A549 (cell line): Measurements from ENCODE around the gene CMIP. TPM values are rescaled to one million over a fixed set of nuclear protein-coding genes. Genes with fewer than 3 reads are reported as not detected.
A peak's percentile ranks its signal among the peaks of the same experiment; 100 is the strongest.

Source experiments
- ATAC-seq, 2 experiments: fragments of 200-7000 bp in 1 of 2; fragments of >200 bp in 1 of 2; cut with Nextera tagmentation in 1 of 2; cut with Tn5 transposase in 1 of 2; 3 replicates each; pipeline versions ENCODE4 v1.8.0 to v1.9.1; 2018 to 2020; ENCODE audit warnings: mild to moderate bottlenecking in 1 of 2, moderate library complexity in 1 of 2
- CTCF ChIA-PET: fragments of 300-600 bp; sonication (Branson Sonifier 250); formaldehyde crosslinking; extraction: SDS; loops from one replicate; lab custom pipeline; 2021; ENCODE audit warnings: antibody characterized with exemption, inconsistent platforms; lab: Yijun Ruan, JAX
- POLR2A ChIA-PET: fragments of 350-600 bp; formaldehyde crosslinking; extraction: SDS; loops from one replicate; lab custom pipeline; 2021; ENCODE audit warnings: antibody characterized with exemption, inconsistent platforms; lab: Yijun Ruan, JAX
- DNase-seq, 2 experiments: peaks; one replicate each; pipeline versions ENCODE4 v3.0.0 to v3.0.0-alpha.2; 2011 to 2016; ENCODE audit warnings: low read depth in 1 of 2, low spot score in 1 of 2
- FAIRE-seq: peaks from 2 replicates; lab custom pipeline; 2011; peaks lifted over from hg19 to GRCh38; lab: Jason Lieb, UNC
- H3K27ac ChIP-seq, 2 experiments: fragments of >200 bp; sonication (Bioruptor Twin); formaldehyde crosslinking; 3 replicates each; pipeline ENCODE4 v1.5.1; 2016 to 2017
- H3K4me1 ChIP-seq: fragments of >200 bp; sonication (Bioruptor Twin); formaldehyde crosslinking; 3 replicates; pipeline ENCODE4 v1.6.1; 2016
- H3K4me2 ChIP-seq: fragments of >200 bp; sonication (Bioruptor Twin); formaldehyde crosslinking; 3 replicates; pipeline ENCODE4 v1.6.1; 2016
- H3K4me3 ChIP-seq: fragments of >200 bp; sonication (Bioruptor Twin); formaldehyde crosslinking; 3 replicates; pipeline ENCODE4 v1.5.1; 2016
- H3K9me3 ChIP-seq: fragments of >200 bp; sonication (Bioruptor Twin); formaldehyde crosslinking; 3 replicates; pipeline ENCODE4 v1.6.1; 2016
- ATOH8 ChIP-seq: fragments of 250-450 bp; sonication (Bioruptor Pico); IDR thresholded peaks from 2 replicates; pipeline ENCODE4 v1.5.0; 2020; ENCODE audit warnings: low read depth, mild to moderate bottlenecking, moderate library complexity
- CTCF ChIP-seq: fragments of >200 bp; sonication (Bioruptor Twin); formaldehyde crosslinking; IDR thresholded peaks from 3 replicates; pipeline ENCODE4 v1.5.1; 2016
- EHF ChIP-seq: fragments of 250-450 bp; sonication (Bioruptor Pico); IDR thresholded peaks from 2 replicates; pipeline ENCODE4 v1.5.0; 2020; ENCODE audit warnings: mild to moderate bottlenecking
- EP300 ChIP-seq, 2 experiments: fragments of >200 bp; sonication (Bioruptor Twin); formaldehyde crosslinking; IDR thresholded peaks; 2 replicates in 1 of 2; 3 replicates in 1 of 2; pipeline ENCODE4 v1.6.1; 2016 to 2017
- FOSB ChIP-seq: fragments of 250-450 bp; sonication (Bioruptor Pico); IDR thresholded peaks from 2 replicates; pipeline ENCODE4 v1.5.0; 2020; ENCODE audit warnings: mild to moderate bottlenecking, moderate library complexity
- FOXS1 ChIP-seq: fragments of 250-450 bp; sonication (Bioruptor Pico); IDR thresholded peaks from 2 replicates; pipeline ENCODE4 v1.5.0; 2020; ENCODE audit warnings: mild to moderate bottlenecking, moderate library complexity
- HMGXB4 ChIP-seq: fragments of 250-450 bp; sonication (Bioruptor Pico); IDR thresholded peaks from 2 replicates; pipeline ENCODE4 v1.5.0; 2021; ENCODE audit warnings: mild to moderate bottlenecking, moderate library complexity, borderline replicate concordance
- HOXB5 ChIP-seq: fragments of 250-450 bp; sonication (Bioruptor Pico); IDR thresholded peaks from 2 replicates; pipeline ENCODE4 v1.5.0; 2020; ENCODE audit warnings: mild to moderate bottlenecking, moderate library complexity
- JUN ChIP-seq, 2 experiments: fragments of >200 bp; sonication (Bioruptor Twin); formaldehyde crosslinking; IDR thresholded peaks; 2 replicates in 1 of 2; 3 replicates in 1 of 2; pipeline ENCODE4 v1.6.1; 2016 to 2017
- MAFK ChIP-seq: fragments of 450-650 bp; IDR thresholded peaks from 2 replicates; pipeline ENCODE4 v1.6.1; 2014; ENCODE audit not compliant: partially characterized antibody
- NFE2L2 ChIP-seq: fragments of 150-350 bp; conservative IDR thresholded peaks from 2 replicates; pipeline ENCODE4 v1.6.1; 2014; ENCODE audit warnings: low read length
- PHF8 ChIP-seq: fragments of 200-600 bp; sonication (generic); IDR thresholded peaks from 2 replicates; pipeline ENCODE4 v1.6.1; 2016; ENCODE audit warnings: low read depth, mild to moderate bottlenecking, antibody characterized with exemption, moderate library complexity, borderline replicate concordance
- RFX5 ChIP-seq: fragments of 450-650 bp; IDR thresholded peaks from 2 replicates; pipeline ENCODE4 v1.7.1; 2014; ENCODE audit warnings: antibody characterized with exemption, mild to moderate bottlenecking, moderate library complexity
- SREBF2 ChIP-seq: fragments of 450-650 bp; IDR thresholded peaks from 2 replicates; pipeline ENCODE4 v1.6.1; 2014; ENCODE audit warnings: mild to moderate bottlenecking, moderate library complexity
- ZSCAN20 ChIP-seq: fragments of 250-450 bp; sonication (Bioruptor Pico); IDR thresholded peaks from 2 replicates; pipeline ENCODE4 v1.8.0; 2022; ENCODE audit warnings: mild to moderate bottlenecking, moderate library complexity
- WGBS: methylation state at CpG from one replicate; pipeline ENCODE4 v1.1.6; 2017; ENCODE audit errors: missing lambda C conversion rate; 5-methylcytosine and 5-hydroxymethylcytosine counted together
- polyA plus RNA-seq, 4 experiments: library from polyadenylated mRNA; depleted of rRNA in 3 of 4; stranded (reverse); fragments of >200 nt; fragmentation: RNase III in 1 of 4; extraction: RNeasy Plus Mini Kit Qiagen cat#74134 plus additional on column Dnase treatment in 1 of 4; gene quantifications; 2 replicates in 3 of 4; 3 replicates in 1 of 4; pipeline ENCODE4 v1.2.3, GENCODE V29; 2011 to 2017

The CMIP gene
- polyA plus RNA-seq, 2 of the 4 experiments (the other 2 are of a cell fraction), result 21.6 to 125 TPM

GRCh38 chr16:81435567-81435966 lies 9.0 kb upstream of the CMIP start:
- H3K4me2 ChIP-seq, result no peak overlapping the region
- 91% methylated on average over 2 of the region's 2 CpGs for WGBS
- FAIRE-seq (no peak), ATAC-seq (no peak), DNase-seq (no peak)
- H3K4me1 ChIP-seq, result peaks cover 23% of the 10 kb centered on the region
- H3K9me3 ChIP-seq, result no peaks in the 10 kb centered on the region
- TF ChIP-seq EP300 (IDR thresholded peaks at IDR 0.05) (no peak), MAFK (no peak), EHF (CRISPR knock-in tag) (no peak)
- peak overlapping the region; percentile 48 to 71; a peak in 4 of 6 replicates for H3K27ac ChIP-seq
- CTCF ChIA-PET, result interaction anchor here (0.6 to 1.2 kb wide), 2 partner anchors 8 to 9 kb away, joined by 3 read pairs; no protein-coding TSS in a partner anchor
- POLR2A ChIA-PET, result no interaction called here
- H3K4me3 ChIP-seq, result no peak overlapping the region

- POLR2A ChIA-PET, result no interaction called here
- Histone ChIP-seq H3K4me1 (peaks cover 16% of the 10 kb centered on the region), H3K9me3 (no peaks in the 10 kb centered on the region), H3K4me2 (no peak overlapping the region), H3K27ac (peak overlapping the region; percentile 12 to 71; a peak in 3 of 6 replicates), H3K4me3 (no peak overlapping the region)
- WGBS, result 84% methylated on average over 6 of the region's 6 CpGs
- no peak for DNase-seq
- TF ChIP-seq RFX5 (no peak), ZSCAN20 (CRISPR knock-in tag) (no peak)
- no peak for FAIRE-seq
- ATAC-seq, result no peak
- CTCF ChIA-PET, result interaction anchor here (0.6 to 1.0 kb wide), 2 partner anchors 32 to 298 kb away, joined by 3 read pairs; no protein-coding TSS in a partner anchor
These were observed 8.2 kb upstream of the CMIP start for GRCh38 chr16:81436386-81436785.

- TF ChIP-seq ATOH8 (CRISPR knock-in tag) (no peak), CTCF (no peak), NFE2L2 (no peak), PHF8 (no peak), ZSCAN20 (CRISPR knock-in tag) (no peak), FOXS1 (no peak), SREBF2 (no peak), HMGXB4 (CRISPR knock-in tag) (no peak), JUN (IDR thresholded peaks at IDR 0.05) (no peak), FOSB (no peak), HOXB5 (CRISPR knock-in tag) (no peak)
- TF ChIP-seq, all 56 proteins: peak for 0
- H3K4me1 ChIP-seq, result peaks cover 8% of the 10 kb centered on the region
- H3K4me3 ChIP-seq, result no peak overlapping the region
- ATAC-seq (no peak), FAIRE-seq (no peak), DNase-seq (no peak)
- no peaks in the 10 kb centered on the region for H3K9me3 ChIP-seq
- POLR2A ChIA-PET, result no interaction called here
- CTCF ChIA-PET, result no interaction called here
- 81% methylated on average over 10 of the region's 10 CpGs for WGBS
- H3K4me2 ChIP-seq, result no peak overlapping the region
- H3K27ac ChIP-seq, result peak overlapping the region; percentile 49 to 61; a peak in 4 of 6 replicates
These were observed 6.7 kb upstream of the CMIP start for GRCh38 chr16:81437865-81438264.
